ENCODE results near the gene TSBP1.

DNA sequence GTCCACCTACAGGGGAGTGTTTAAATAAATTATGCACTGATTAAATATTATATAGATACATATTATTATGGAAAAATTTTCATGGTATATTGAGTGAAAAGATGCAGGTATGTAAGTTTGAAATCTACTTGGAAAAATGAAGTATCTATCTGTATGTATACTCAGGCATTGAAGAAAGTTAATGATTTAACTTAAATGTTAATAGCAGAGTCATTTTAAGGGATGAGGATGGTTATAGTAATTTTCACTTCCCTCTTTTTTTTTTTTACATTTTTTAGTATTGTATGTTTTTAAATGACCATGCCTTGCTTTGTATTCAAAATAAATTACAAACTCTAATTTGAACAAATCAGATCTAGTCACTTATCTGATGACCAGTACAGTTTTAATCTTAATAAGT lies 104.7 kb downstream of the TSBP1 start:
- TF ChIP-seq, protein P1, sequence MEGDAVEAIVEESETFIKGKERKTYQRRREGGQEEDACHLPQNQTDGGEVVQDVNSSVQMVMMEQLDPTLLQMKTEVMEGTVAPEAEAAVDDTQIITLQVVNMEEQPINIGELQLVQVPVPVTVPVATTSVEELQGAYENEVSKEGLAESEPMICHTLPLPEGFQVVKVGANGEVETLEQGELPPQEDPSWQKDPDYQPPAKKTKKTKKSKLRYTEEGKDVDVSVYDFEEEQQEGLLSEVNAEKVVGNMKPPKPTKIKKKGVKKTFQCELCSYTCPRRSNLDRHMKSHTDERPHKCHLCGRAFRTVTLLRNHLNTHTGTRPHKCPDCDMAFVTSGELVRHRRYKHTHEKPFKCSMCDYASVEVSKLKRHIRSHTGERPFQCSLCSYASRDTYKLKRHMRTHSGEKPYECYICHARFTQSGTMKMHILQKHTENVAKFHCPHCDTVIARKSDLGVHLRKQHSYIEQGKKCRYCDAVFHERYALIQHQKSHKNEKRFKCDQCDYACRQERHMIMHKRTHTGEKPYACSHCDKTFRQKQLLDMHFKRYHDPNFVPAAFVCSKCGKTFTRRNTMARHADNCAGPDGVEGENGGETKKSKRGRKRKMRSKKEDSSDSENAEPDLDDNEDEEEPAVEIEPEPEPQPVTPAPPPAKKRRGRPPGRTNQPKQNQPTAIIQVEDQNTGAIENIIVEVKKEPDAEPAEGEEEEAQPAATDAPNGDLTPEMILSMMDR (IDR thresholded peaks at IDR 0.05), result no peak
- TF ChIP-seq POLR2A (IDR thresholded peaks at IDR 0.05) (no peak), EP300 (IDR thresholded peaks at IDR 0.05) (no peak)
